Chondrocyte (in vitro differentiated cells): Measurements from ENCODE around the gene SMARCAL1. TPM values are rescaled to one million over a fixed set of nuclear protein-coding genes. Genes with fewer than 3 reads are reported as not detected.

Experiments
- DNase-seq: peaks from one replicate; pipeline ENCODE4 v3.0.0; 2021; ENCODE audit warnings: mixed read lengths, low spot score
- H3K27ac Mint-ChIP-seq: one replicate; pipeline ENCODE4 v1.8.0; 2021; ENCODE audit warnings: mild to moderate bottlenecking, moderate library complexity, mixed read lengths; ENCODE audit not compliant: unreplicated experiment
- H3K27me3 Mint-ChIP-seq: 2 replicates; pipeline ENCODE4 v1.8.0; 2021; ENCODE audit warnings: low read depth, mixed read lengths
- H3K36me3 Mint-ChIP-seq: 2 replicates; pipeline ENCODE4 v1.8.0; 2021; ENCODE audit warnings: low read depth, mixed read lengths
- H3K4me1 Mint-ChIP-seq: 2 replicates; pipeline ENCODE4 v1.8.0; 2021; ENCODE audit warnings: low read depth, mild to moderate bottlenecking, mixed read lengths
- H3K4me3 Mint-ChIP-seq: one replicate; pipeline ENCODE4 v1.8.0; 2021; ENCODE audit warnings: mild to moderate bottlenecking, moderate library complexity, mixed read lengths; ENCODE audit not compliant: unreplicated experiment
- H3K9me3 Mint-ChIP-seq: 2 replicates; pipeline ENCODE4 v1.8.0; 2021; ENCODE audit warnings: low read depth, mixed read lengths
- total RNA-seq: library from RNA; stranded (reverse); gene quantifications from 3 replicates; pipeline ENCODE4 v1.2.1, GENCODE V29; 2021
- TF ChIP-seq, protein P1 (sequence below): fragments of 200-600 bp; sonication (generic); IDR thresholded peaks from 2 replicates; pipeline ENCODE4 v1.5.0; 2021; ENCODE audit warnings: antibody characterized with exemption, mild to moderate bottlenecking, moderate library complexity

SMARCAL1 gene
- total RNA-seq, 1 donor from 2014 or later, result 26.3 TPM

GRCh38 chr2:216416571-216417307 is 4.5 kb downstream of the SMARCAL1 start:
- H3K4me3 Mint-ChIP-seq, result no peak overlapping the region
- H3K9me3 Mint-ChIP-seq, result no peaks in the 10 kb centered on the region
- no peak for DNase-seq
- no peak overlapping the region for H3K27ac Mint-ChIP-seq
- TF ChIP-seq, protein P1, sequence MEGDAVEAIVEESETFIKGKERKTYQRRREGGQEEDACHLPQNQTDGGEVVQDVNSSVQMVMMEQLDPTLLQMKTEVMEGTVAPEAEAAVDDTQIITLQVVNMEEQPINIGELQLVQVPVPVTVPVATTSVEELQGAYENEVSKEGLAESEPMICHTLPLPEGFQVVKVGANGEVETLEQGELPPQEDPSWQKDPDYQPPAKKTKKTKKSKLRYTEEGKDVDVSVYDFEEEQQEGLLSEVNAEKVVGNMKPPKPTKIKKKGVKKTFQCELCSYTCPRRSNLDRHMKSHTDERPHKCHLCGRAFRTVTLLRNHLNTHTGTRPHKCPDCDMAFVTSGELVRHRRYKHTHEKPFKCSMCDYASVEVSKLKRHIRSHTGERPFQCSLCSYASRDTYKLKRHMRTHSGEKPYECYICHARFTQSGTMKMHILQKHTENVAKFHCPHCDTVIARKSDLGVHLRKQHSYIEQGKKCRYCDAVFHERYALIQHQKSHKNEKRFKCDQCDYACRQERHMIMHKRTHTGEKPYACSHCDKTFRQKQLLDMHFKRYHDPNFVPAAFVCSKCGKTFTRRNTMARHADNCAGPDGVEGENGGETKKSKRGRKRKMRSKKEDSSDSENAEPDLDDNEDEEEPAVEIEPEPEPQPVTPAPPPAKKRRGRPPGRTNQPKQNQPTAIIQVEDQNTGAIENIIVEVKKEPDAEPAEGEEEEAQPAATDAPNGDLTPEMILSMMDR, result no peak
- H3K27me3 Mint-ChIP-seq, result no peaks in the 10 kb centered on the region
- H3K36me3 Mint-ChIP-seq, result peaks cover 12% of the 10 kb centered on the region
- peaks cover 11% of the 10 kb centered on the region for H3K4me1 Mint-ChIP-seq

DNA sequence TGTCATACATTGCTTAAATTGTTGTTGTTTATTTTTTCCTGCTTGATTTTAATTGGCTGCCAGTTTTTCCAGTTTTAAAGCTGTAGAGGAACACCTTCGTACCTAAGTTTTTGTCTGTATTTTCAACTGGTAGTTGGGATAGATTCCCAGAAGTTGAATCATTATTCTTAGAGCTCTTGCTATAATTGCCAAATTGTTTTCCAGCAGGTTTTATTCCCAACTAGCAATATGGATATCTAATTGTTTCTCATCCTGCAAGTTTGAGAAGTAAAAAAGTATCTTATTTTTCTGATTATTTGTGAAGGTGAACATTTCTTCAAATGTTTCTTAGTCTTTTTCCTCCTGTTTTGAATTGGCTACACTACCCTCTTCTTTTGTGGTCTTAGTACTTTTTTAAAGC is 6.7 kb downstream of the SMARCAL1 start:
- Mint-ChIP-seq H3K4me1 (no peaks in the 10 kb centered on the region), H3K27ac (no peak overlapping the region), H3K27me3 (no peaks in the 10 kb centered on the region), H3K9me3 (no peaks in the 10 kb centered on the region), H3K4me3 (no peak overlapping the region), H3K36me3 (peaks cover 24% of the 10 kb centered on the region)
- no peak for DNase-seq
- TF ChIP-seq, protein P1, result no peak

DNA sequence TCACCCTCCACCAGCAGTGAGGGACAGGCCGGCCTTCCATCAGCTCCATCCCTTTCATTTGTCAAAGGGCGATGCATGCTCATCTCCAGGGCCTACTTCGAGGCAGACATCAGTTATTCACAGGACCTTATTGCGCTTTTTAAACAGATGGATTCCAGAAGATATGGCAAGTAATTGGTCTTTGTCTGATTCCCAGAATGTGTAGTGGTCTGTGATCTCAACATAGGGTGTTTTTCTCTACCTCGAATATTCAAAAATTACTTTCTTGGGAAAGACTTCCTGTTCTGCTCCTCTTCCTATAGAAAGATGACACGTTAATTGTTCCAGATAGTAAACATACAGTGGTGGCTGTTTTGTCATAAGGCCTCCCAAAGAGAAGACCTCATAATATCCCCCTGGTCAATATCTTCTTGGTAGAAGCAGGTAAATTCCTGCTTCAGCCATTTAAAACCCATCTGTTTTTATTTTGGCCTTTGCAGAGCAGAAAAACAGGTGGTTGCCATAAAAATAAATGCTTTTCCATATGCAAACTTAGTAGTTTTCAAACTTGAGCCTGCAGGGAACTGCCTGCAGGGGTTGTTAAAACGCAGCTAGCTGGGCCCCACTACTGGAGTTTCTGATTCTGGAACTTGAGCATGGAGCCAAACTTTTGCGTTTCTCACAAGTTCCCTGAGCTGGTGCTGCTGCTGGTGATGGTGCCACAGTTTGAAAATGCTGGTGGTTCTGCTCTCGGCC is 8.2 kb downstream of the SMARCAL1 start:
- DNase-seq, result no peak
- Mint-ChIP-seq H3K36me3 (peaks cover 36% of the 10 kb centered on the region), H3K27me3 (no peaks in the 10 kb centered on the region), H3K27ac (no peak overlapping the region), H3K9me3 (no peaks in the 10 kb centered on the region), H3K4me1 (peaks cover 2% of the 10 kb centered on the region), H3K4me3 (no peak overlapping the region)
- TF ChIP-seq, protein P1, result no peak

- peaks cover 20% of the 10 kb centered on the region for H3K4me1 Mint-ChIP-seq
- no peak overlapping the region for H3K4me3 Mint-ChIP-seq
- H3K9me3 Mint-ChIP-seq, result no peaks in the 10 kb centered on the region
- H3K27me3 Mint-ChIP-seq, result no peaks in the 10 kb centered on the region
- TF ChIP-seq, protein P1, result no peak
- peaks cover 34% of the 10 kb centered on the region for H3K36me3 Mint-ChIP-seq
- H3K27ac Mint-ChIP-seq, result no peak overlapping the region
- DNase-seq, result no peak
These were observed 10.8 kb downstream of the SMARCAL1 start for GRCh38 chr2:216423071-216423470.

DNA sequence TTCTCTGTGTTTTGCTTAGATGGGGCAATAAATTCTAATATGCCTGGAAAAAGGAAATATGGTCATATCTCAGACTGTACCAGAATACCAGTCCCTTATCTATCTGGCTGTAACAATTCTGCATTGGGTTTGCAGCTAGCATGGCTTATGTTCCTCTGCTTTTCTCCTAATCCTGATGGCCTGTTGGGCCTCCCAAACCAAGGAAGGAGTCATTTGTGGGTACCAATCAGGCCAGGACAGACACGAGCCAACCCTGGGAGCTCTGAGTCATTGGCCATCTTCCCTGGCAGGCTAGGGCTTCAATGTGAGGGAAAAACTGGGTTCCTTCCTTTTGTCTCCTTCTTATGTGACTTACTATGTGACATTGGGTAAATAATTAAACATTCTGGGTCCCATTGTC is 12.0 kb downstream of the SMARCAL1 start:
- H3K4me1 Mint-ChIP-seq, result peaks cover 20% of the 10 kb centered on the region
- no peak overlapping the region for H3K27ac Mint-ChIP-seq
- H3K36me3 Mint-ChIP-seq, result peaks cover 41% of the 10 kb centered on the region
- no peak for DNase-seq
- TF ChIP-seq, protein P1, result no peak
- no peaks in the 10 kb centered on the region for H3K27me3 Mint-ChIP-seq
- no peaks in the 10 kb centered on the region for H3K9me3 Mint-ChIP-seq
- no peak overlapping the region for H3K4me3 Mint-ChIP-seq
